Measurements from ENCODE around the gene TNRC6C. TPM values are rescaled to one million over a fixed set of nuclear protein-coding genes. Genes with fewer than 3 reads are reported as not detected.

Gene TNRC6C
- polyA plus RNA-seq, 3 donors: 0.38 to 0.80 (median 0.46) TPM

- Histone ChIP-seq H3K9me3 (replicated peaks in 1 of 2; ENCODE audit: control insufficient read depth in 1 of 2, insufficient read depth in 1 of 2, low read length in 2 of 2) (no peaks in the 10 kb centered on the region), H3K27me3 (ENCODE audit: control insufficient read depth in 2 of 2, insufficient read depth in 2 of 2, low read length in 2 of 2) (no peaks in the 10 kb centered on the region), H3K27ac (ENCODE audit: low read depth in 1 of 2, low read length in 2 of 2) (peak overlapping the region; percentile 66 to 85), H3K4me1 (ENCODE audit: control insufficient read depth in 1 of 2, insufficient read depth in 2 of 2, low read length in 2 of 2) (peaks cover 80 to 93% of the 10 kb centered on the region in 2 donors), H3K4me3 (replicated peaks in 1 of 3; ENCODE audit: low read depth in 2 of 3, low read length in 3 of 3) (peak overlapping the region in 1 of 3 experiments; percentile 96), H4K20me1 (ENCODE audit: insufficient read depth, low read length) (peaks cover 57% of the 10 kb centered on the region), H3K36me3 (replicated peaks in 1 of 2; ENCODE audit: control insufficient read depth in 1 of 2, insufficient read depth in 2 of 2, low read length in 2 of 2) (peaks cover 23 to 26% of the 10 kb centered on the region in 2 donors), H3K4me2 (replicated peaks; ENCODE audit: extremely low read depth, low read length, poor library complexity, severe bottlenecking) (peak overlapping the region; percentile 100), H2AFZ (ENCODE audit: insufficient read depth, low read depth, low read length, poor library complexity, severe bottlenecking) (no peak overlapping the region), H3K79me2 (ENCODE audit: insufficient read depth, low read length) (peaks cover 96% of the 10 kb centered on the region), H3K9ac (ENCODE audit: insufficient read depth, low read length, poor library complexity, severe bottlenecking) (peak overlapping the region; percentile 60)
- no peaks in the 10 kb centered on the region for H3K27me3 Mint-ChIP-seq (ENCODE audit: low read depth in 3 of 3)
- no peaks in the 10 kb centered on the region for H3K9me3 Mint-ChIP-seq
- DNase-seq: no peak
- 13% methylated on average over 1 of the region's 4 CpGs for WGBS (ENCODE audit: insufficient coverage)
- H3K4me3 Mint-ChIP-seq: peak overlapping the region; percentile 84 to 94
- intact Hi-C loops (cut with micrococcal nuclease): loop anchor here in 1 of 2 donors (5.0 kb wide), 1 partner anchor 43 kb away; no protein-coding TSS in a partner anchor
- no peak for TF ChIP-seq CTCF (IDR thresholded peaks at IDR 0.05)
- H3K4me1 Mint-ChIP-seq: peaks cover 71% of the 10 kb centered on the region
- peaks cover 19 to 24% of the 10 kb centered on the region in 2 donors for H3K36me3 Mint-ChIP-seq
- H3K27ac Mint-ChIP-seq: peak overlapping the region; percentile 85 to 95 (median 93)
Observed at GRCh38 chr17:78129351-78130089, 171.0 kb downstream of the TNRC6C start.

GRCh38 chr17:78130090-78130436 is 171.6 kb downstream of the TNRC6C start:
- Histone ChIP-seq H4K20me1 (ENCODE audit: insufficient read depth, low read length) (peaks cover 57% of the 10 kb centered on the region), H3K4me2 (replicated peaks; ENCODE audit: extremely low read depth, low read length, poor library complexity, severe bottlenecking) (peak overlapping the region; percentile 100), H3K9ac (ENCODE audit: insufficient read depth, low read length, poor library complexity, severe bottlenecking) (peak overlapping the region; percentile 60), H3K4me3 (replicated peaks in 1 of 3; ENCODE audit: low read depth in 2 of 3, low read length in 3 of 3) (peak overlapping the region in 2 of 3 experiments; percentile 73 to 96), H2AFZ (ENCODE audit: insufficient read depth, low read depth, low read length, poor library complexity, severe bottlenecking) (peak overlapping the region; percentile 69), H3K27me3 (ENCODE audit: control insufficient read depth in 2 of 2, insufficient read depth in 2 of 2, low read length in 2 of 2) (no peaks in the 10 kb centered on the region), H3K36me3 (replicated peaks in 1 of 2; ENCODE audit: control insufficient read depth in 1 of 2, insufficient read depth in 2 of 2, low read length in 2 of 2) (peaks cover 29 to 31% of the 10 kb centered on the region in 2 donors), H3K27ac (ENCODE audit: low read depth in 1 of 2, low read length in 2 of 2) (peak overlapping the region; percentile 66 to 85), H3K4me1 (ENCODE audit: control insufficient read depth in 1 of 2, insufficient read depth in 2 of 2, low read length in 2 of 2) (peaks cover 74 to 91% of the 10 kb centered on the region in 2 donors), H3K9me3 (replicated peaks in 1 of 2; ENCODE audit: control insufficient read depth in 1 of 2, insufficient read depth in 1 of 2, low read length in 2 of 2) (no peaks in the 10 kb centered on the region), H3K79me2 (ENCODE audit: insufficient read depth, low read length) (peaks cover 95% of the 10 kb centered on the region)
- DNase-seq: no peak
- Mint-ChIP-seq H3K9me3 (no peaks in the 10 kb centered on the region), H3K27ac (peak overlapping the region; percentile 85 to 95 (median 93)), H3K4me1 (peaks cover 68% of the 10 kb centered on the region), H3K36me3 (peaks cover 23 to 27% of the 10 kb centered on the region in 2 donors), H3K27me3 (ENCODE audit: low read depth in 3 of 3) (no peaks in the 10 kb centered on the region), H3K4me3 (peak overlapping the region; percentile 49 to 94)
- WGBS (ENCODE audit: insufficient coverage): 2% methylated on average over 5 of the region's 5 CpGs
- TF ChIP-seq CTCF (IDR thresholded peaks at IDR 0.05): no peak
- intact Hi-C loops (cut with micrococcal nuclease): no loop called here

Measured in CD14-positive monocyte (primary cell).